Chondrocyte (in vitro differentiated cells): ENCODE results near the gene BMP7. TPM values are rescaled to one million over a fixed set of nuclear protein-coding genes. Genes with fewer than 3 reads are reported as not detected.
"Not testable (repeated sequence)": the region's sequence is repeated elsewhere in the genome, so short reads cannot be mapped to it uniquely, and the experiment has no call there.

ENCODE experiments used
- DNase-seq: peaks from one replicate; pipeline ENCODE4 v3.0.0; 2021; ENCODE audit warnings: mixed read lengths, low spot score
- H3K27ac Mint-ChIP-seq: one replicate; pipeline ENCODE4 v1.8.0; 2021; ENCODE audit warnings: mild to moderate bottlenecking, moderate library complexity, mixed read lengths; ENCODE audit not compliant: unreplicated experiment
- H3K27me3 Mint-ChIP-seq: 2 replicates; pipeline ENCODE4 v1.8.0; 2021; ENCODE audit warnings: low read depth, mixed read lengths
- H3K36me3 Mint-ChIP-seq: 2 replicates; pipeline ENCODE4 v1.8.0; 2021; ENCODE audit warnings: low read depth, mixed read lengths
- H3K4me1 Mint-ChIP-seq: 2 replicates; pipeline ENCODE4 v1.8.0; 2021; ENCODE audit warnings: low read depth, mild to moderate bottlenecking, mixed read lengths
- H3K4me3 Mint-ChIP-seq: one replicate; pipeline ENCODE4 v1.8.0; 2021; ENCODE audit warnings: mild to moderate bottlenecking, moderate library complexity, mixed read lengths; ENCODE audit not compliant: unreplicated experiment
- H3K9me3 Mint-ChIP-seq: 2 replicates; pipeline ENCODE4 v1.8.0; 2021; ENCODE audit warnings: low read depth, mixed read lengths
- CTCF ChIP-seq: fragments of 200-600 bp; sonication (generic); IDR thresholded peaks from 2 replicates; pipeline ENCODE4 v1.5.0; 2021; ENCODE audit warnings: antibody characterized with exemption, mild to moderate bottlenecking, moderate library complexity
- total RNA-seq: library from RNA; stranded (reverse); gene quantifications from 3 replicates; pipeline ENCODE4 v1.2.1, GENCODE V29; 2021

Gene BMP7
- total RNA-seq, 1 donor from 2014 or later, result not detected

DNA sequence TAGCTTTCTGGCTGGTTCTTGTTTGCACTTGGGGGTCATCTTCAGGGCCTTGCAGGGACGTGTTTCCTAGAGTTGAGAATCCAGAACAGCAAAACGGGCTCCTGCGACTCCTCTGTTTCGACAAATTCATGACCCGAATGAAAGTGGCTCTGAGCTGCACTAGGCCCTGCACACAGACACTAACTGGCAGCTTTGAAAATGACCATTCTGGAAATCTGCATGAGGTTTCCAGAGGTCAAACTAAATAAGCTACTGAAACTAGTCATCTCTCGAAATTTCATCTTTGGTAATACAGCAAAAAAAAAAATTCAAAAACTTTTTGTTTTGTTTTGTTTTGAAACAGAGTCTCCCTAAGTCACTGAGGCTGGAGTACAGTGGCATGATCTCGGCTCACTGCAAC is 15.5 kb upstream of the BMP7 start:
- Mint-ChIP-seq H3K27ac (no peak overlapping the region), H3K36me3 (no peaks in the 10 kb centered on the region), H3K4me3 (no peak overlapping the region), H3K27me3 (peaks cover 51% of the 10 kb centered on the region), H3K4me1 (peaks cover 6% of the 10 kb centered on the region), H3K9me3 (no peaks in the 10 kb centered on the region)
- TF ChIP-seq CTCF, result no peak
- no peak for DNase-seq

- TF ChIP-seq CTCF, result no peak
- Mint-ChIP-seq H3K9me3 (no peaks in the 10 kb centered on the region), H3K27me3 (peaks cover 54% of the 10 kb centered on the region), H3K36me3 (no peaks in the 10 kb centered on the region), H3K27ac (no peak overlapping the region), H3K4me1 (peaks cover 6% of the 10 kb centered on the region), H3K4me3 (no peak overlapping the region)
- no peak for DNase-seq
Observed at GRCh38 chr20:57280221-57280620, 13.8 kb upstream of the BMP7 start.

DNA sequence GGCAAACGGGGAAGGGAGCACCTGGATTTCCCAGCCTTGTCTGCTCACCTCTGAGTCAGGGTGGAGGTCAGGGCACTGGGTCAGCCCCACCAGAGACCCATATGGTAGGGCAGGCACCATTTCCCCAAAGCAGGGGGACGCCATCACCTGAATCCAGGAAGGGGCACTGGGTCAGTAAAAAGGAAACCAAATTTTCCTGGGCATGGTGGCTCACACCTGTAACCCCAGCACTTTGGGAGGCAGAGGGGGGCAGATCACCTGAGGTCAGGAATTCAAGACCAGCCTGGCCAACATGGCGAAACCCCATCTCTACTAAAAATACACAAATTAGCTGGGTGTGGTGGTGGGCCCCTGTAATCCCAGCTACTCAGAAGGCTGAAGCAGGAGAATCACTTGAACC is 13.1 kb upstream of the BMP7 start:
- peaks cover 59% of the 10 kb centered on the region for H3K27me3 Mint-ChIP-seq
- H3K36me3 Mint-ChIP-seq, DNase-seq, H3K4me3 Mint-ChIP-seq, H3K4me1 Mint-ChIP-seq, H3K27ac Mint-ChIP-seq, H3K9me3 Mint-ChIP-seq: not testable (repeated sequence)

- DNase-seq, result no peak
- no peaks in the 10 kb centered on the region for H3K9me3 Mint-ChIP-seq
- peaks cover 6% of the 10 kb centered on the region for H3K4me1 Mint-ChIP-seq
- H3K4me3 Mint-ChIP-seq, result no peak overlapping the region
- H3K36me3 Mint-ChIP-seq, result no peaks in the 10 kb centered on the region
- H3K27ac Mint-ChIP-seq, result no peak overlapping the region
- no peak for TF ChIP-seq CTCF
- peaks cover 55% of the 10 kb centered on the region for H3K27me3 Mint-ChIP-seq
Observed at GRCh38 chr20:57278457-57278856, 12.0 kb upstream of the BMP7 start.

- no peak overlapping the region for H3K4me3 Mint-ChIP-seq
- no peak overlapping the region for H3K27ac Mint-ChIP-seq
- no peak for TF ChIP-seq CTCF
- peaks cover 1% of the 10 kb centered on the region for H3K4me1 Mint-ChIP-seq
- H3K36me3 Mint-ChIP-seq, result no peaks in the 10 kb centered on the region
- H3K27me3 Mint-ChIP-seq, result peaks cover 50% of the 10 kb centered on the region
- H3K9me3 Mint-ChIP-seq, result no peaks in the 10 kb centered on the region
- DNase-seq, result no peak
Observed at GRCh38 chr20:57277398-57278105, 11.1 kb upstream of the BMP7 start.

GRCh38 chr20:57276221-57276620 is 9.8 kb upstream of the BMP7 start:
- Mint-ChIP-seq H3K36me3 (no peaks in the 10 kb centered on the region), H3K27ac (no peak overlapping the region), H3K4me3 (no peak overlapping the region), H3K27me3 (peaks cover 54% of the 10 kb centered on the region), H3K4me1 (no peaks in the 10 kb centered on the region), H3K9me3 (no peaks in the 10 kb centered on the region)
- no peak for DNase-seq
- no peak for TF ChIP-seq CTCF
